Measurements from ENCODE around the gene SMCO3.

The SMCO3 gene

DNA sequence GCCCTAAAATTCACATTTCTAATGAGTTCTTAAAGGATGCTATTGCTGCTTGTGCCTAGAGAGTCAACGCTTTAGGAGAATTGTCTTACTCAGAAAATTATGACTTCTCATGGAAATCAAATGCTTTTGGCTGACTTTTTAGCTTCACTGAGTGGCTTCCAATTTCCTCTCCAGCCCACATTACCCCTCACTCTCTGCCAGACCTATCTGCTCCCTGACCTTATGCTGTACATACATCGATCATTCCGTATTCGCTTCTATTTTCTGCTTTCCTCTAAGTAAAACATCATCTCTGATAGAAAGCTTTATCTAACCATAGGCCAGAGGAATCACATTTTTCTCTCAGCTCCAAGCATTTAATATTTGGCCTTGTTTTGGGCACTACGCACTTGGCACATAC, 12.5 kb upstream of the SMCO3 start:
- no peak for DNase-seq

DNA sequence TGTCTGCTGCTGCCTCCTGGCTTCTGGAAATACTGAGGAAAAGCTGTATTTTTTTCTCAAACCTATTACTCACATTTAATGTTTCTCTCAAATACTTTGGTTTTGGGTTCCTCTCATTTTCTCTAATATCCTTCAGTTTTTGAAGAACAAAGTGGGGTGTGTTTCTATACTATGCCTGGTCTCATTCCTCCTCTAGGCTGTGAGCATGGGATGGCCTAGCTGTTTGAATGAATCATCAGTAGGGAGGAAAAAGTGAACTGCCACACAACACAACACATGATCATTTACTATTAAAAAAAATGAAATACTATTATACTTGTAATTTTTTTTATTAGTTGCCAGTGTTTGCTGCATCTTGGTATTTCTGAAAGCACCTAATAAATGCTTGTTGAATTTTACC, 11.3 kb upstream of the SMCO3 start:
- no peak for DNase-seq

DNA sequence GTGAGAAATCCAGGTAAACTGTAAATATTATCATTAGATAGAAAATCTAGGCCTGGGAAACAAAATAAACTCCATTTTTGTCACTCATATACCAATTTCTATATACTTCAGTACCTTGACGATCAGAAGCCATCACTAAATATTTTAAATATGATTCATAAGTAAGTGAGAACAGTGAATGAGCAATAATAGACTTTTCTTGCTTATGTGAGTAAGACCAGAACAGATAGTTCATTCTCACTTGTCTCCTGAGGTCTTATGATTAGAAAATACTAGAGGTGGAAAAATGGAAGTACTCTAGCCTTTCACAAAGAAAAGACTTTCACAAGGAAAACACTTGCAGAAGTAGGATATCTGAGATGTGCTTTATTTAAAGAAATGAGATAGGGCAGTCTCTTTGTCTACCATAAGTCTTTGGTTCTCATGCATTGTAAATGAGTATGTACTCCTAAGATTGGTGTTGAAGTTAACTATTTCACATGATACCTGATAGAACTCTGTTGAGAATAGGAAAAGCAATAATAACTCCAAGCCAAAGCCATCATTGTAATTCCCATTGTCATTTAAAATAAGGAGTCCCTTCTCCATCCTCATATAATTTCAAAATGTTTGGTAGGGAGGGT, 10.1 kb upstream of the SMCO3 start:
- DNase-seq = no peak

DNA sequence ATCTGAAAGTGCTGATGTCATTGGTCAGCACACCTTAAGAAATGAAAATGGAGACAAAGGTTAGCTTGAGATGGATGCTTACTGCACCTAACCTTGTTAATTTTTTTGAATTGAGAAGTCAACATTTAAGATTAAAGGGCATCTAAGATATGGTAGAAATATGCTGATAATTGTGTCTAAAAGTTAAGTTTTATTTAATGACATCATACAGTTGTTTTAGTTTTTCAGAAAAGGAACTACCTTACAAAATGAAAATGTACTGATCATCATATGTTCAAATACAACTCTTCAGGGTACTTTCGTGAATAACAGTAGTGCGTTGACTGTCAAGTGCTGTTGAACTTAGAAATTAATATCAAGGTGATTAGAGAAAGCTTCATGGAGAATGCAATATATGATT, 2.5 kb downstream of the SMCO3 start:
- no peak for DNase-seq

DNA sequence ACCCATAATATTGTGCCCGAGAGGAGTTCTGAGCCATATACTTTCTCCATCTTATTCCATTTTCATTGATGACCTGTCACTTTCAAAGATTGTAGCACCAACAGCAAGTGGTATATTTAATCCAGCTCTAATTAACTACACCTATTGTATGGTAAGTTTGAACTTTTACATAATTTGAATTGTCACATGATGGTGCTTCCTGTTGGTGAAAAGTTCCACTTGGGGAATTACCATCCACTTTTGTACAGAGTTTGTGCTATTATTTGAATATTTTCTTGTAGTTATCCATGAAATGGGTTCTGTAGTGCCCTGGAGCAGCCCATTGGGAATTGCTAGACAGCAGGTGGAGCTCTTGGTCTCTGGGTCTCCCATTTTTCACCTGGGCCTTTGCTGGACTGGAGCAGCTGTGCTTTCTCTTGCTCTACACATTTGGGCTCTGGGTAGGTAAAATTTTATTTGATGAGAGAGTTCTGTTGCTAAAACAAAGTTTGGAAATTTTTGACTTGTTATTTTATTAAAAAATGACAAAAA, 3.0 kb downstream of the SMCO3 start:
- no peak for DNase-seq

DNA sequence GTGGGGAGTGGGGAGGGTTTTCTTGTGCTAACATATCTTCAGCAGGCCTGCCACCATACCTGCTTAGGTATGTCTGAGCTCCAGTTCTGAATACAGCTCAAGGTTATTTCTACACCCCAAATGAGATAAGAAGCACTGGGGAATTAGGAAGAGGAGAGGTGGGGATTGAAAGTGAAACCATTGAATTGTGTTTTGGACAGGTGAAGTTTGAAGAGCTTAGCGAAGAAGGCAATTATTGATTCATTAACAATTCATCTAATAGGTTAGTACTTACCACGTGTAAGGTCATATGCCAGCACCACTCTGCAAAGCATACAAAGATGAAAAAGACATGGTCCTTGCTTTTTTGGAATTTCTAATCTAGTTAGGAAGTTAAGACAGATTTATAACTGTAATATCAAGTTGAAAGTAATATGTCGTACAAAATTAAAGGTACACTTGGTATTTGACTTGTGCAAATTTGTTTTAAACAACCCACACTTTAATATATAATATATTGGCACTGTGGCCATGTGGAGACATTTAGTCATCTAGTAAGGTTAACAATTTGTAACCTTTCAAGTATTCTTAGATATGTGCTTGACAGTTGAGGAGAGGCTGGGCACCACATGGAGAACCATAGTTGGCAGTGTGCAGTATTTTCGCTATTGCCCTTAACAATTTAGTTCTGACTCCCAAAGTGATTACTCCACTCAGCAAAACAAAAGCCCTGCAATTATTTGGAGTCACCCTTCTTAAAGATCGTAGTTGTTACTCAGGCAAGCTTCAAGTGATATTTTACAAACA, 3.6 kb downstream of the SMCO3 start:
- DNase-seq = no peak

DNA sequence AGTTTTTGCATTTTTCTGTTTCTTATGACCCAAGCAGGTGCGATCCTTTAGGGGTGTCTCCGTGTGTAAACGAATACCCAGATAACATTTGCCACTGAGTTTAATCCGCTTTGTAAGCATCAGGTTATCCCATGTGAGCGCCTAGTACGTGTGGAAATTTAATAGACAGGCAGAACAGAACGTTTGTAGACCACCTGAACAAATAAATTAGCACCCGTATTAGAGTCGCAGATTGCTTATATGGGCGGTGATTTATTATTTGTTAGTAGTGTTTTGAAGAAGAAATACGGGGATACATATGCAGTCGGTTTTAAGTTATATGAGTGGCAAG, 10.2 kb downstream of the SMCO3 start:
- no peak for DNase-seq

DNA sequence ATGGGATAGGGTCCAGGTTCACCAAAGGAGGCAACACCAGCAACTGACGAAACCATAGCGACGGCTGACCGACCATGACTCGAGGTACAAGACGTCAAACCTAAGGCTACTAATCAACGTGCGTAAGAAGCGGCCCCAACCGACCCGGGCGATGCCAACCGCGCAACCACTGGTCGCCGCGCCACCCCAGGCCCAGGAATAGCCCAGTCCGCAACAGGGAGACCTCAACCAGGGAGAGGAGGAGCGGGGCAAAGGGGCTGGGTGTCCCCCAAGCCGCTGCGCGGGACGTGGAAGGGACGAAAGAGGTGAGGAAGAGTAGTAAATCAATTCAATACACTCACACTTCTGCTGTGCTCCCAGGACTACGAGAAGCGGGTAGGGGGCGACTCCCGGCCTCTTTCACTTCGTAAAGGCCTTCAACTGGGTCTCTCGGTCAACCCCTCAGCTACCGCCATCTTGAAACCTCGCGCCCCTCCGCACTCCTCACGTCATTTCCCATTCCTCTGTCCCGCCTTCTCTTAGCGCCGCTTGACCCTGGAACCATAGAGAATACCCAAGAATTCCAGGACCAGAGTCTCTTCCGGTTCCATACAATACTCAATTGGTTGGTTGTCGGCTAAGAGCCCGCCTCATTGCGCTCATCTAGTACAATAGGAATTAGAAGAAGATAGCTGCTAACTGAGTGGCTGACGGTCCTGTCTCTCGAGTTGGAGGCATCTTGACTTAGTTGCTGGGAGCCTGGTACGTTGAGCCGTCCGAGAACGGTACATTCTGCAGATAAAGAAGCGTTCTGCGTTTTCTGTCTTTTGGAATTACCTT, 10.8 kb downstream of the SMCO3 start, which contains the start of the genes C12orf60 and WBP11:
Gene C12orf60, plus strand, starts transcription at position 660 of the 819 bp plus-strand sequence. CDS start 19,266 bp downstream, outside the sequence.
Gene WBP11, minus strand, starts transcription at position 468 of the 819 bp plus-strand sequence. CDS start 2,095 bp downstream, outside the sequence.
- peak; percentile 97 for DNase-seq

DNA sequence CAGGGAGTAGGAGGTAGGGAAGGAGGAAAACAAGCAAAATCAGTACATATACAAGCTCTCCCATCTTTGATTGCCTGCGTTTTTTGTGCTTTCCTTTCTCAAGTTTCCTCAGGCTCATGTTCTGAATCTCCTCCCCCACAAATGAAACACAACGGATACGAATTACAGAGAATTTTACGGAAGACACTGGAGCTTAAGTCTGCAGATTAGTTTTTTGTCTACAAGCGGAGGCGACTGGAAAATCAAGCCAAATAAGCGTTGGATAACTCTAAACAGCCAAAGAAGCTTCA, 11.3 kb downstream of the SMCO3 start:
- no peak for DNase-seq

DNA sequence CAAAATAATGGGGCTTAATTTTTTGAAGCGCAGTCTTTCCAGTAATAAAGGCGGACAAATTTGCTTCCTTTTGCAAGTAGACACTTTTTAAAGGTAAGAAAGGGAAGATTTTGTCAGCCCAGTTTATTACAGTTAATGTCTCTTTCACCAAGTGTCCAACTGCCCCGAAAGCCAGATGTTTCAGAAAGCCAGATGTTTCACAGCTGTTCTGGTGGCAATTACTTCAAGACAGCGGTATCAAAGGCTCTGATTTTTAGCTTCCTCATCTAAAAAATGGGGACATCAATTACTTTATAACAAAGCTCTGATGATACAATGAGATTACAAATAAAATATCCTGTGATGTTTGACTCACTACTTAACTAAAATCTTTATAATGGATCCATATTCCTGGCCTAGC, 11.7 kb downstream of the SMCO3 start:
- no peak for DNase-seq

DNA sequence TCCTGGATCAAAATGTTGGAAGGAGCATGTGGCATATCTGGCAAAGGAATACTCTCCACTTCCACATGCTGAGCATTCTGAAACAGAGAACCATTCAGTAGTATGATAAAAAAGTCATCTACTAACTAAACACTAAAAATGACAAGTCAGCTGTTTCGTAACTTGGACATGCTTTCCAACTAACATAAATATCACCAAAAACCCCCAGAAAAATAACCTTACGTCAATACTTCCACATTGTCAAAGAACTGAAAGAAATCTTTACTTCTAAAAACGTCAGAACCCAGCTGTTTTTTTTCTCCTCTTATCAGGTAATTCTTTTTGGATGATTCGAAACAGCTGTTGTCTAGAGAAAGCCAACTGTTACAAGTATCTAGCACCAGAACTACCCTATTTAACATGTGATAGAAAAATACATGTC, 18.9 kb downstream of the SMCO3 start:
- no peak for DNase-seq

DNA sequence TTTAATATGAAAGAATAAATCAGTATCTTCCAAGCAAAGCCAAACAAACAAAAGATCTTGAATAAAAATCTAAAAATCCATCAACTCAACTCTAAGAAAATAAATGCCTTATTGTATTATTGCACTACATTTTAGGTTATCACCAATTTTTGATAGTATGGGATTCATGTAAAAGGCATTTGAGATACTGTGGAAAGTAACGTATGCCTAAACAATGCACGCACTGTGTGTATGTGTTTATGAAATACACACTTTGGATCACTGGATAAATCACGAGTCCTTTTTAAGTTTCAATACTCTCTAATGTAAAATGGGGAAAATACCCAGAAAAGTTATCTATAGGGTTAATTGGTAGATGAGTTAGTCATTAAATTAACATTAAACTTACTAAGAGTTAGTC, 28.4 kb downstream of the SMCO3 start:
- DNase-seq = no peak

DNA sequence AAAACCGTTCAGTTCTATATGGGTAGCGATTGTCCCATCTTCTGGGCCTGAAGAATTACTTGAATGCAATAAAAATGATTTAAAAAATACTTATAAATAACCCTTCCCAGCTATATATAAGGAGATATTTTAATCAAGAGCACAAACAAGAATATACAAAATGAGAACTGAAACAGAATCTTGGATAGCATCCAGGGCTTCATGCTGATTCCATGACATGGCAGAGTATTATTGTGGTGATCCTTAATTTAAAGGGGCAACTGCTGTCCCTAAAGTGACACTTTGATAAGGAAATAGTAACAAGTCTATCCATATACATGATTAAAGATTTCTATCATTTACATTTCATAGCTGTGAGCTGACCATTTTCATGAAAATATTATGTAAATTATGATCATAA, 29.5 kb downstream of the SMCO3 start:
- DNase-seq = no peak

DNA sequence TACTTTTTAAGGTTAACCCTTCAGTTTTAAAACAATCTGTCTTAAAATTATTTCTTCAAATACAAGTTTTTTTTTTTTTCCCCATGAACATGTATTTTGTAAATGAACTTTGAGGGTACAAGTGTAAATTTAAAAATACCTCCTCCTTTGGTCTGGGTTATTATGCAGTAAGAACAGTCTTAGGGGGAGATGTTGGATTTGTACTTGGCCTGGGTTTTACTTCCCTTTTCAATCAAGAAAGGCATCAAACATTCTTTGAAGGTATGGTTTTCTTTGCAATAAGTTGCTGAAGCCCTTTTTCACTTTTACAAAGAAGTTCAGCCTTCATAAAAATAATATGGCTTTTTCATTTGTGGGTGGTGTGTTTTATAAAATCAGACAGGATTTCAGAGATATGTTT, 31.2 kb downstream of the SMCO3 start:
- DNase-seq = no peak

DNA sequence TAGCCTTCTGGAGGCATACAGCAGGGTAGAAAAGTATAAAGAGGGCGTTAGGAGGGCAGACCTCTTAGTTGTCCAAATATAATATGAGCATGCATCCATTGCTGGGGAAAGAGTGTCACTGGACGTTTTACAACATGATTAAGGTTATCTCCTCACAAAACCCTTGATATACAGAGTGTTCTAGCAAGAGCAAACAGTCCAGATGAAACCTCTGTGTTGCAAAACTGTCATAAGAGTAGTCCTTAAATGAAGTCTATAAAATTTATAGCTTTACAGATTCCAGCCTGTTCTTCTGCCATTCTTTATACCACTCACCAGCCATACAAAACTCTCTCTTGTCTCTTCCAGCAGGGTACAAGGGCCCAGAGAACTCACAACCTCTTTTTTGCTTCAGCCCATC, 32.4 kb downstream of the SMCO3 start:
- DNase-seq = no peak

DNA sequence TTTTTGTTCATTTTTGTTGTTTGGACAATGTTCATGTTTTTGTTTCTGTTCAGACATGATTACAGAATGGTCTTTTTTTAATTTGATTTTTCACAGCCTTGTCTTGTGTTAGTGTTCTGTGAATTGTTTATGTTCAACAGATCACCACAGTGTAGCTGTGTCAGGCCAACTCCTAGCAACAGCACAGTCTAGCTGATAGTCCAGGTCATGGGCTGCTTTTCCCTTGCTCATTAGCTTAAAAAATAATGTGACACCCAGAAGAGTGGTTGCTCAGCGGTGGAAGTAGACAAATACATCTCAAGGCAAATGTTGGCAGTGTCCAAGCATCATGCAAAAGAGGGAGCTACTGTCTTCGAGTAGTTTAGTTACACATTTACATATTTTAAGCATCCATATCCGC, 33.1 kb downstream of the SMCO3 start:
- no peak for DNase-seq

DNA sequence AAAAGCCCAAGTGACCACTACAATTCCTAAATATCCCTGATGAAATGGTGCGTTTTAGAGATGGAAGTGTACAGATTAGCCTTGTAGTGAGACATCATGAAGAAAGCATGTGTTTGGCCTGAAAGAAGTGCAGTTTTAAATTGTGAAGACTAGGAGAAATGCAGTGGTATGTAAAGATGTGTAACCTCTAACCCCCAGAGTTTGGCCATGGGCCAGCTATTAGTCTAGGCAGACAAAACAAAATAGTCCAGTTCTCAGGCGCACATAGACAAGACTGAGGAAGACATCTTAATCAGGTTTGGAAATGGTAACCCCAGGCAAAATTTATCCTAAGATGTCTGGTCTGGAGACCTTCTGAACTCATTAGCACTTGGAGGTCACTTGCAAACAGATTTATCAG, 34.1 kb downstream of the SMCO3 start:
- no peak for DNase-seq

DNA sequence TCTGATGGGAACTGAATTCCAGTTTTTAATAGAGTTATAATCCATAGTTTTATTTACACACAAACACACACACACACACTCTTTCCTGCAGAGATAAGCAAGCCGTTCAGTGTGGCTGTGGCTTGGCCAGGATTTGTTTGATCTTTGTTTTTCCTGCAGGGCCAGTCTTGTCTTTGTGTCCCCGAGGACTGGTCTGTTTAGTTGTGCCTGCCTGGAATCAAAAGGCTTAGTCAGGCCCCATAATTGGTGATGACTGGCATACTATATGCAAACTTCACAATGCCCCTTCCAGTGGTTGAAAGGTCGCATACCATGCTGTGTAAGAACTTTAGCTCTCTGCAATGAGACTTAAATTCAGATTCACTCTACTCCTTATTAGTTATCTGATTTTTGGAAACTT, 36.7 kb downstream of the SMCO3 start:
- DNase-seq = no peak

DNA sequence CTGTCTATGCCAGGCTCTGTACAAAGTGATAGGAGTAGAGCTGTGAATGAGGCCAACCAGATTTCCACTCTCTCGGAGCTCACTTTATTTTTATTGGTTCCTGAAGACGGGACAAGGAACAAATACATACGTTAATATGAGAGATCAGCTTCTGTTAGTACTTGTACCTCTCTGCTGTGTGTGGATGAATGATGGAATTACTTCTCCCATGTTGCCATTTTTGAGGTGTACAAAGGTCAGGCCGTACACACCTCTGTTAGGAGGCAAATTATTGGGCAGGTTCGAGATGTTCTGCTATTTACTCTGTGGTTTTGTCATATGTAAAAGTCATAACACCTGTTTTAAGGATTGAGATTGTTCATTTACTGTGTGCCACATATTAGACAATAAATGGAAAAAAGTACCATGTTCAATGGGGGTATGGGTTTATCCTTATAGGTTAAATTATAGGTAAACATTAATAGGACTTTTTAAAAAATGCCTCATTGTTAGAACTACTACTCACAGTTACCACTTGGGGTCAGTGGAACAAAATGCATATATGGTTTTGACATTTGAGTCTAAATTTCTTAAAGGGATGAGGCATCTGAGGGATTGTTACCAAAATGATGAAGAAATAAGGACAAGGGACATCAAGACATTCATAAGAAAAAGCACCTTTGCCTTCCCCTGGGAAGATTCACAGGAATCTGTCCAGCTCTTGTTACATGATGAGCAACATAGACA, 37.6 kb downstream of the SMCO3 start:
- DNase-seq = no peak

DNA sequence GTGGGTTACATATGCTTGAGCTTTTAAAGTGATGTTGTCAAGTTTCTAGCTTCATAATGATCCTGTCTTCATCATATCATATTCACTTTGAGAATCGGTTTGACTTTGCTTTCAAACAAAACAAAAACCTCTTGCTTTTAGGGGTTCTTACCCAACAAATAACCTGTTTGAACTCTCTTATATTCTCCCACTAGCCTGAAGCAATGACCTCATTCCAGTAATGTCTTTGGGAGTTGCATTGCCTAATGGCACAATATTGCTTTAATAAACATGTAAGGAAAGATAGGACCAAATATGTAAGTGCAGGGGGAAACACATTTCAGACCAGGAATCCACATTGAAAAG, 38.4 kb downstream of the SMCO3 start:
- DNase-seq = no peak

DNA sequence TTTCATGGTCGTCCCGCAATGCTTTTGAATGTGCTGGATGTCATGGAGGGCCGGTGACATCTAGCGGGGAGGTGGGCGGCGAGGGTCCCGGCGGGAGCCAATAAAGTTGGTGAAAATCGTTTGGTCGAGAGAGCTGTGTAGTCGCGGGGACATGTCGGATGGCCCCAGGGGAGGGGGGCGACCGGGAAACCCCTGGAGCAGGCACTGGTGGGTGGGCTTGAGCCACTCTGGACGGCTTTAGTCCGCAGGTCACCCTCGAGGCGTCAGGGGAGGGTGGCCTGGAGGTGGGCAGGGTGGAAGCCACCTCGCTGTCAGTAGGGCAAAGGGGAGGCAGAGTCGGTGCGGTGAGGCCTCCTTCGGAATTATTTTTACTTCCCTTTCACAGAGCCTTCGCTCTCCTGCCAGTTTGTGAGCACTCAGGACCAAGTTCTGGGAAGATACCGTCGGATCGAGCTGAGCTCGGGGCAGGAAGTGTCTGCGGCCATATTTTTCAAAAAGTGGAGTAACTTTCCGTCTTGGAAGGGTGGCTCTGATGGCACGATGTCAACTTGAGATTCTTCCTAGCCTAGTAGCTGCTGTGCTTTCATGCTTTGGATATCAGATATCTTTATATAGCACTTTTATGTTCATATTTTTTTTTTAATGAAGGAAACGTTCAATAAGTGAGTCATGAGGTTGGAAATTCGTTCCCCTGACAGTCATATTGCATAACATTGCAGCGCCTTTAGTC, 38.9 kb downstream of the SMCO3 start:
- DNase-seq = no peak

DNA sequence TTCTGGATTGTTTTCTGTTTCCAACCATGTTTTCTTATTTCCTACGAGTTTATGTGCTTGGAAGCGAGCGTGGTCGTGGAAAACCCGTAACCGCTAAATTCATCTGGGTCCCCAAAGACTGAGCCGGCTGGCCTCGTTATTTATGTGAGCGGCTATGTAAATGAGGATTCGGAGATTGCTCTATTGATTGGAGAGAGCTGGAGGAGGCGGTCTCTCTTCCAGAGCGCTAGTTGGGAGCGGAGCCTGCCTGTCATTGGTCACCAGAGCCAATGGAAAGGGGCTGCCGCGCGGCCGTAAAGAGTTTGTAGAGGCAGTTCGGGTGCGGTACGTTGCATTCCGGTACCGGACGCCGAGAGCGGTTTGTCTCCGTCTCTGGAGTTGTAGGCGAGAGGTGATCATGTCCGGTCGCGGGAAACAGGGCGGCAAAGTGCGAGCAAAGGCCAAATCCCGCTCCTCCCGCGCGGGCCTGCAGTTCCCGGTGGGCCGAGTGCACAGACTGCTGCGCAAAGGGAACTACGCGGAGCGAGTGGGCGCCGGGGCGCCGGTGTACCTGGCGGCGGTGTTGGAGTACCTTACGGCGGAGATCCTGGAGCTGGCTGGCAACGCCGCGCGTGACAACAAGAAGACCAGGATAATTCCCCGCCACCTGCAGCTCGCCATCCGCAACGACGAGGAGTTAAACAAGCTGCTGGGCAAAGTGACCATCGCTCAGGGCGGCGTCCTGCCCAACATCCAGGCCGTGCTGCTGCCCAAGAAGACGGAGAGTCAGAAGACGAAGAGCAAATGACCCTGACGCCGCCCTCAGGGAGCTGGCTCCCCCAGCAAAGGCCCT, 39.7 kb downstream of the SMCO3 start:
- DNase-seq = no peak

Data from NCI-H510A (cell line).